Umbilical cord (tissue), 2 donors: Measurements from ENCODE around the gene MYO1F. TPM values are rescaled to one million over a fixed set of nuclear protein-coding genes. Genes with fewer than 3 reads are reported as not detected.
A peak's percentile ranks its signal among the peaks of the same experiment; 100 is the strongest.
"Not testable (repeated sequence)": the region's sequence is repeated elsewhere in the genome, so short reads cannot be mapped to it uniquely, and the experiment has no call there.

Experiments
- DNase-seq: peaks from one replicate; pipeline ENCODE4 v3.0.0-alpha.2; 2015; ENCODE audit warnings: low spot score
- total RNA-seq: library from RNA; depleted of rRNA; stranded (reverse); fragments of >200 nt; gene quantifications from one replicate; pipeline ENCODE4 v1.2.3, GENCODE V29; 2014; ENCODE audit warnings: low replicate concordance; ENCODE audit not compliant: insufficient read depth

MYO1F gene
- total RNA-seq, result 20.2 TPM

GRCh38 chr19:8577247-8577646 is at the start of gene MYO1F:
MYO1F (minus strand) TSS chr19:8577442; CDS start chr19:8577309, 133 bp downstream.
- DNase-seq, result no peak

GRCh38 chr19:8626842-8627241 is 49.6 kb upstream of the MYO1F start:
- DNase-seq, result no peak

GRCh38 chr19:8622886-8623285 is 45.6 kb upstream of the MYO1F start:
- DNase-seq, result not testable (repeated sequence)

- no peak for DNase-seq
Observed at GRCh38 chr19:8618751-8619150, 41.5 kb upstream of the MYO1F start.

- DNase-seq, result no peak
Observed at GRCh38 chr19:8617984-8618383, 40.7 kb upstream of the MYO1F start.

GRCh38 chr19:8617325-8617724 is 40.1 kb upstream of the MYO1F start:
- DNase-seq, result not testable (repeated sequence)

GRCh38 chr19:8616861-8617260 is 39.6 kb upstream of the MYO1F start:
- DNase-seq, result no peak

GRCh38 chr19:8615813-8616596 is 38.8 kb upstream of the MYO1F start:
- DNase-seq, result peak; percentile 49

- DNase-seq, result no peak
Observed at GRCh38 chr19:8615024-8615423, 37.8 kb upstream of the MYO1F start.

- DNase-seq, result no peak
Observed at GRCh38 chr19:8614455-8614854, 37.2 kb upstream of the MYO1F start.

GRCh38 chr19:8612807-8613171 is 35.5 kb upstream of the MYO1F start:
- no peak for DNase-seq

- peak; percentile 78 for DNase-seq
Observed at GRCh38 chr19:8611877-8612806, 34.9 kb upstream of the MYO1F start.

GRCh38 chr19:8611391-8611876 is 34.2 kb upstream of the MYO1F start:
- no peak for DNase-seq

GRCh38 chr19:8610936-8611300 is 33.7 kb upstream of the MYO1F start:
- DNase-seq, result no peak

GRCh38 chr19:8610041-8610935 is 33.0 kb upstream of the MYO1F start, which contains the start of gene ADAMTS10:
ADAMTS10 (minus strand) TSS chr19:8610715; CDS start chr19:8605710, 5,005 bp downstream.
- peak; percentile 63 for DNase-seq

GRCh38 chr19:8609279-8610040 is 32.2 kb upstream of the MYO1F start:
- peak; percentile 79 for DNase-seq

- no peak for DNase-seq
Observed at GRCh38 chr19:8608941-8609278, 31.7 kb upstream of the MYO1F start.

- DNase-seq, result peak; percentile 78
Observed at GRCh38 chr19:8607386-8607785, 30.1 kb upstream of the MYO1F start.

- DNase-seq, result no peak
Observed at GRCh38 chr19:8605514-8605913, 28.3 kb upstream of the MYO1F start.

- DNase-seq, result no peak
Observed at GRCh38 chr19:8601796-8602195, 24.6 kb upstream of the MYO1F start.

GRCh38 chr19:8600816-8601215 is 23.6 kb upstream of the MYO1F start:
- no peak for DNase-seq
